OCI-LY7 (cell line): Measurements from ENCODE around the gene PARD6G.

Source experiments
- EZH2phosphoT487 ChIP-seq: fragments of 200-600 bp; sonication (generic); IDR thresholded peaks from 2 replicates; pipeline ENCODE4 v1.6.1; 2018; ENCODE audit warnings: low read depth, borderline replicate concordance, mild to moderate bottlenecking, mixed run types, antibody characterized with exemption, low read length, moderate library complexity, mixed read lengths
- TF ChIP-seq, protein P1 (sequence below): fragments of 200-600 bp; sonication (generic); conservative IDR thresholded peaks from 2 replicates; pipeline ENCODE4 v1.5.1; 2014; ENCODE audit warnings: mild to moderate bottlenecking, antibody characterized with exemption, low read length, moderate library complexity, mixed read lengths

DNA sequence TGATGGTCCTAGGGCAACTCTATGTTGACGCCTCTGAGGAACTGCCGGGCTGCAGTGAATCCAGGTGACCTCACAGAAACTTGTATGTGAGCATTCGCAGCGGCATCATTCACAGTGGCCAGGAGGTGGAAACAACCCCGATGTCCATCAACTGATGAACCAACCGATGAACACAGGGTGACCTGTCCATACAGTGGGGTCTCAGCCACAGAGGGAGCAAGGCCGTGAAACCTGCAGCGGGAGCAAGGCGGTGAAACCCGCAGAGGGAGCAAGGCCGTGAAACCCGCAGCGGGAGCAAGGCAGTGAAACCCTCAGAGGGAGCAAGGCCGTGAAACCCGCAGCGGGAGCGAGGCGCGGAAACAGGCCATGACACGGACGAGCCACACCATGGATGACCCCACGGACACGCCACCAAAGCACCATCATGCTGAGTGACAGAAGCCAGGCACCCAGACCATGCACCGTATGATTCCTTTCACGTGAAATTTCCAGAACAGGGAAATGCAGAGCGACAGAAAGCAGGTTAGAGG is 63.0 kb downstream of the PARD6G start:
- no peak for TF ChIP-seq EZH2phosphoT487
- TF ChIP-seq, protein P1, sequence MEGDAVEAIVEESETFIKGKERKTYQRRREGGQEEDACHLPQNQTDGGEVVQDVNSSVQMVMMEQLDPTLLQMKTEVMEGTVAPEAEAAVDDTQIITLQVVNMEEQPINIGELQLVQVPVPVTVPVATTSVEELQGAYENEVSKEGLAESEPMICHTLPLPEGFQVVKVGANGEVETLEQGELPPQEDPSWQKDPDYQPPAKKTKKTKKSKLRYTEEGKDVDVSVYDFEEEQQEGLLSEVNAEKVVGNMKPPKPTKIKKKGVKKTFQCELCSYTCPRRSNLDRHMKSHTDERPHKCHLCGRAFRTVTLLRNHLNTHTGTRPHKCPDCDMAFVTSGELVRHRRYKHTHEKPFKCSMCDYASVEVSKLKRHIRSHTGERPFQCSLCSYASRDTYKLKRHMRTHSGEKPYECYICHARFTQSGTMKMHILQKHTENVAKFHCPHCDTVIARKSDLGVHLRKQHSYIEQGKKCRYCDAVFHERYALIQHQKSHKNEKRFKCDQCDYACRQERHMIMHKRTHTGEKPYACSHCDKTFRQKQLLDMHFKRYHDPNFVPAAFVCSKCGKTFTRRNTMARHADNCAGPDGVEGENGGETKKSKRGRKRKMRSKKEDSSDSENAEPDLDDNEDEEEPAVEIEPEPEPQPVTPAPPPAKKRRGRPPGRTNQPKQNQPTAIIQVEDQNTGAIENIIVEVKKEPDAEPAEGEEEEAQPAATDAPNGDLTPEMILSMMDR, result no peak
